ENCODE measurements around the gene TMEM200A.

DNA sequence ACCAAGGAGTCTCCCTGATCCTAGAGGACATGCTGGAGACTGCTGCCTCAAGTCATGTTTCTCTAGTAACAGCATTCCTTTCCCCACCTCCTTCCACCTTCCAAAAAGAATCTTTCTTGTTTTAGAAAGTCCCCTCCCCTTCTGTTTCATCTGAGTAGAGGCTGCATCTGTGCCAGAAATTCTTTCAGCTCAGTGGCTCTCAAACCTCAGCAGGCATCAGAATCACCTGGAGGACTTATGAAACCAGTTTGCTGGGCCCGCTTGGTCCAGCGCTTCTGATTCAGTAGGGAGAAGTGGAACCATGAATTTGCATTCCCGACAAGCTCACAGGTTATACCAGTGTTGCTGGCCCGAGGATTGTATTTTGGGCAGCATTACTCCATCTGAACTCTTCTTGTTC lies 55.1 kb downstream of the TMEM200A start:
- no peak for TF ChIP-seq POLR2A (IDR thresholded peaks at IDR 0.05)
- TF ChIP-seq, protein P1, sequence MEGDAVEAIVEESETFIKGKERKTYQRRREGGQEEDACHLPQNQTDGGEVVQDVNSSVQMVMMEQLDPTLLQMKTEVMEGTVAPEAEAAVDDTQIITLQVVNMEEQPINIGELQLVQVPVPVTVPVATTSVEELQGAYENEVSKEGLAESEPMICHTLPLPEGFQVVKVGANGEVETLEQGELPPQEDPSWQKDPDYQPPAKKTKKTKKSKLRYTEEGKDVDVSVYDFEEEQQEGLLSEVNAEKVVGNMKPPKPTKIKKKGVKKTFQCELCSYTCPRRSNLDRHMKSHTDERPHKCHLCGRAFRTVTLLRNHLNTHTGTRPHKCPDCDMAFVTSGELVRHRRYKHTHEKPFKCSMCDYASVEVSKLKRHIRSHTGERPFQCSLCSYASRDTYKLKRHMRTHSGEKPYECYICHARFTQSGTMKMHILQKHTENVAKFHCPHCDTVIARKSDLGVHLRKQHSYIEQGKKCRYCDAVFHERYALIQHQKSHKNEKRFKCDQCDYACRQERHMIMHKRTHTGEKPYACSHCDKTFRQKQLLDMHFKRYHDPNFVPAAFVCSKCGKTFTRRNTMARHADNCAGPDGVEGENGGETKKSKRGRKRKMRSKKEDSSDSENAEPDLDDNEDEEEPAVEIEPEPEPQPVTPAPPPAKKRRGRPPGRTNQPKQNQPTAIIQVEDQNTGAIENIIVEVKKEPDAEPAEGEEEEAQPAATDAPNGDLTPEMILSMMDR (IDR thresholded peaks at IDR 0.05) = no peak
